Thyroid gland (tissue), 4 donors: ENCODE results near the gene C20orf202. TPM values are rescaled to one million over a fixed set of nuclear protein-coding genes. Genes with fewer than 3 reads are reported as not detected.

Source experiments
- DNase-seq, 2 donors: peaks; one replicate each; pipeline ENCODE4 v3.0.0-alpha.2; 2019
- H3K27ac ChIP-seq, 3 donors: fragments of 200-600 bp; sonication (generic); 1 replicate in 2 of 3; 2 replicates in 1 of 3; pipeline ENCODE4 v1.5.1; 2016 to 2019; ENCODE audit warnings: mild to moderate bottlenecking in 1 of 3, moderate library complexity in 1 of 3
- H3K27me3 ChIP-seq: fragments of 200-600 bp; sonication (generic); one replicate; pipeline ENCODE4 v1.5.1; 2019
- H3K36me3 ChIP-seq, 2 donors: fragments of 200-600 bp; sonication (generic); one replicate each; pipeline ENCODE4 v1.5.1; 2016 to 2019
- H3K4me1 ChIP-seq, 2 donors: fragments of 200-600 bp; sonication (generic); one replicate each; pipeline ENCODE4 v1.5.1; 2017 to 2019
- H3K4me3 ChIP-seq, 3 donors: fragments of 200-600 bp; sonication (generic); replicated peaks in 1 of 3; 1 replicate in 2 of 3; 2 replicates in 1 of 3; pipeline ENCODE4 v1.5.1; 2016; ENCODE audit warnings: mild to moderate bottlenecking in 1 of 3
- H3K9me3 ChIP-seq: fragments of 200-600 bp; sonication (generic); one replicate; pipeline ENCODE4 v1.5.1; 2017
- CTCF ChIP-seq, 6 experiments: fragments of 200-600 bp in 3 of 6; fragments of 450-650 bp in 3 of 6; sonication (generic) in 3 of 6; IDR thresholded peaks; one replicate each; pipeline ENCODE4 v1.5.1; 2016 to 2019; ENCODE audit warnings: antibody characterized with exemption in 6 of 6, mild to moderate bottlenecking in 2 of 6, inconsistent platforms in 1 of 6, moderate library complexity in 1 of 6
- POLR2A ChIP-seq, 2 donors: fragments of 450-650 bp; IDR thresholded peaks; one replicate each; pipeline ENCODE4 v1.6.1; 2017; ENCODE audit warnings: antibody characterized with exemption in 2 of 2, mild to moderate bottlenecking in 2 of 2, moderate library complexity in 1 of 2
- WGBS, 2 donors: methylation state at CpG; one replicate each; pipeline ENCODE4 v1.1.5; 2017; 5-methylcytosine and 5-hydroxymethylcytosine counted together
- intact Hi-C: fragments of 100-400 bp; cut with DNase I; formaldehyde crosslinking; loops from one replicate; pipeline ENCODE4 v1.15.1; 2023
- total RNA-seq, 4 donors: library from RNA; depleted of rRNA; stranded (reverse); fragments of >200 nt; gene quantifications; one replicate each; pipeline ENCODE4 v1.2.3, GENCODE V29; 2016

Gene C20orf202
- total RNA-seq, 4 donors from 2014 or later: 0.27 TPM; not detected in 3

GRCh38 chr20:1210501-1210900 lies 7.2 kb downstream of the C20orf202 start:
- Histone ChIP-seq H3K27me3 (no peaks in the 10 kb centered on the region), H3K27ac (no peak overlapping the region), H3K4me3 (no peak overlapping the region), H3K4me1 (peaks cover 0 to 7% of the 10 kb centered on the region in 2 donors), H3K36me3 (no peaks in the 10 kb centered on the region), H3K9me3 (no peaks in the 10 kb centered on the region)
- WGBS, 2 donors: 90 to 97% methylated on average over 1 of the region's 1 CpG
- intact Hi-C loops: loop anchor here (5.0 kb wide), 1 partner anchor 393 kb away; no protein-coding TSS in a partner anchor
- no peak for TF ChIP-seq POLR2A (IDR thresholded peaks at IDR 0.05)
- no peak for TF ChIP-seq CTCF (IDR thresholded peaks at IDR 0.05)
- no peak for DNase-seq

- no peak overlapping the region for H3K27ac ChIP-seq
- no peak for TF ChIP-seq POLR2A (IDR thresholded peaks at IDR 0.05)
- no peak for TF ChIP-seq CTCF (IDR thresholded peaks at IDR 0.05)
- no peaks in the 10 kb centered on the region for H3K9me3 ChIP-seq
- no peak for DNase-seq
- H3K36me3 ChIP-seq: no peaks in the 10 kb centered on the region
- peaks cover 0 to 8% of the 10 kb centered on the region in 2 donors for H3K4me1 ChIP-seq
- no peaks in the 10 kb centered on the region for H3K27me3 ChIP-seq
- intact Hi-C loops: loop anchor here (5.0 kb wide), 1 partner anchor 395 kb away; no protein-coding TSS in a partner anchor
- no peak overlapping the region for H3K4me3 ChIP-seq
These were observed 8.8 kb downstream of the C20orf202 start for GRCh38 chr20:1212023-1212422.

- 13 to 16% methylated on average over 21 of the region's 21 CpGs for WGBS, 2 donors
- no peak overlapping the region for H3K4me3 ChIP-seq
These were observed 9.5 kb downstream of the C20orf202 start for GRCh38 chr20:1212607-1213396.

GRCh38 chr20:1214838-1215261 lies 11.6 kb downstream of the C20orf202 start:
- TF ChIP-seq POLR2A (IDR thresholded peaks at IDR 0.05) (no peak), CTCF (IDR thresholded peaks at IDR 0.05) (no peak)
- Histone ChIP-seq H3K36me3 (no peaks in the 10 kb centered on the region), H3K27me3 (no peaks in the 10 kb centered on the region), H3K4me3 (no peak overlapping the region), H3K27ac (no peak overlapping the region), H3K4me1 (peaks cover 0 to 9% of the 10 kb centered on the region in 2 donors), H3K9me3 (no peaks in the 10 kb centered on the region)
- 80 to 88% methylated on average over 4 of the region's 4 CpGs for WGBS, 2 donors
- DNase-seq: no peak
- intact Hi-C loops: loop anchor here (5.0 kb wide), 1 partner anchor 398 kb away; no protein-coding TSS in a partner anchor

More at GRCh38 chr20:1212607-1213396, 9.5 kb downstream of the C20orf202 start:
- H3K36me3 ChIP-seq: no peaks in the 10 kb centered on the region
- H3K4me1 ChIP-seq: peaks cover 0 to 9% of the 10 kb centered on the region in 2 donors
- peak; percentile 67 to 73 for DNase-seq
- no peak overlapping the region for H3K27ac ChIP-seq
- H3K27me3 ChIP-seq: no peaks in the 10 kb centered on the region
- H3K9me3 ChIP-seq: no peaks in the 10 kb centered on the region
- TF ChIP-seq CTCF (IDR thresholded peaks at IDR 0.05) (peak; percentile 47 to 82 (median 76)), POLR2A (IDR thresholded peaks at IDR 0.05) (no peak)
- intact Hi-C loops: loop anchor here (5.0 kb wide), 1 partner anchor 396 kb away; no protein-coding TSS in a partner anchor
